Brain microvascular endothelial cell (primary cell): Measurements from ENCODE around the gene TMPRSS4.

Experiments used
- DNase-seq: peaks from one replicate; pipeline ENCODE4 v3.0.0-alpha.2; 2020
- H3K27ac ChIP-seq: fragments of 250-450 bp; sonication (Bioruptor Pico); 2 replicates; pipeline ENCODE4 v1.5.1; 2020; ENCODE audit warnings: mild to moderate bottlenecking, moderate library complexity
- H3K27me3 ChIP-seq: fragments of 250-450 bp; sonication (Bioruptor Pico); replicated peaks from 2 replicates; pipeline ENCODE4 v1.5.1; 2020; ENCODE audit warnings: mild to moderate bottlenecking
- H3K36me3 ChIP-seq: fragments of 250-450 bp; sonication (Bioruptor Pico); replicated peaks from 2 replicates; pipeline ENCODE4 v1.5.1; 2020; ENCODE audit warnings: mild to moderate bottlenecking
- H3K4me3 ChIP-seq: 2 replicates; pipeline ENCODE4 v1.5.1; 2011; ENCODE audit warnings: low read depth, mild to moderate bottlenecking, control low read depth, low read length, moderate library complexity
- in situ Hi-C: cut with HindIII; loops from 2 replicates; pipeline ENCODE4 v1.10.0; 2017; ENCODE audit warnings: low sequenced_read_pairs, low pct_ligation_motif_present
- TF ChIP-seq, protein P1 (sequence below): IDR thresholded peaks from 2 replicates; pipeline ENCODE4 v1.5.1; 2011; ENCODE audit warnings: low read depth, mild to moderate bottlenecking, moderate library complexity, low read length, control low read depth, inconsistent platforms; ENCODE audit errors: missing control alignments

TMPRSS4 gene

DNA sequence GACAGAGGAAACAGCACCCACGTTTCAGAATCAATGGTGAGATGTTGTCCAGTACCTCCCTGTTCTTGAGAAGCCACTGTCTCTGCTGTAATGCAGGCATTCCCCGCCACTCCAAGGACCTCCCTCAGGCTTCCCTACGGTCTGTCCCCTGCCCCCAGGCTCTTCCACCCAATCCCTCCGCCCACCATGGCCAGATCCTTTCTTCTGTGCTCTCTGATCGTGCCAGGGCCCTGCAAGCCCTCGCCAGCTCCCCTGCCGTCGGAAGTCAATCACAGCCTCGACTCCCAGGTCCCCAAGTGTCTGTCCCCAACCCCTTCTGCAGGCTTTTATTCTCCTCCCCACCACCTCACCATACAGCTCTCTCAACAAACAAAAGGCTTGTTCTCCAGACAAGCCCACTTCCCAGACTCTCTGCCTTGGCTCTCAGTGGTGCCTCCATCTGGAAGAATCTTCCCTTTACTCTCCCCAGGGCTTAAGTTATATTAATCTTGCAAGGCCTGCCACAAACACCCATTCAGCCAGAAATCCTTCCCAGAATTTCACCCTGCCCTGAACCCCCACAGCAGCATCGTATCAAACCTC, 62.1 kb downstream of the TMPRSS4 start:
- no peak for DNase-seq
- in situ Hi-C loops: no loop called here
- no peaks in the 10 kb centered on the region for H3K36me3 ChIP-seq
- TF ChIP-seq, protein P1, sequence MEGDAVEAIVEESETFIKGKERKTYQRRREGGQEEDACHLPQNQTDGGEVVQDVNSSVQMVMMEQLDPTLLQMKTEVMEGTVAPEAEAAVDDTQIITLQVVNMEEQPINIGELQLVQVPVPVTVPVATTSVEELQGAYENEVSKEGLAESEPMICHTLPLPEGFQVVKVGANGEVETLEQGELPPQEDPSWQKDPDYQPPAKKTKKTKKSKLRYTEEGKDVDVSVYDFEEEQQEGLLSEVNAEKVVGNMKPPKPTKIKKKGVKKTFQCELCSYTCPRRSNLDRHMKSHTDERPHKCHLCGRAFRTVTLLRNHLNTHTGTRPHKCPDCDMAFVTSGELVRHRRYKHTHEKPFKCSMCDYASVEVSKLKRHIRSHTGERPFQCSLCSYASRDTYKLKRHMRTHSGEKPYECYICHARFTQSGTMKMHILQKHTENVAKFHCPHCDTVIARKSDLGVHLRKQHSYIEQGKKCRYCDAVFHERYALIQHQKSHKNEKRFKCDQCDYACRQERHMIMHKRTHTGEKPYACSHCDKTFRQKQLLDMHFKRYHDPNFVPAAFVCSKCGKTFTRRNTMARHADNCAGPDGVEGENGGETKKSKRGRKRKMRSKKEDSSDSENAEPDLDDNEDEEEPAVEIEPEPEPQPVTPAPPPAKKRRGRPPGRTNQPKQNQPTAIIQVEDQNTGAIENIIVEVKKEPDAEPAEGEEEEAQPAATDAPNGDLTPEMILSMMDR: no peak
- H3K27me3 ChIP-seq: no peaks in the 10 kb centered on the region
- no peak overlapping the region for H3K27ac ChIP-seq
- H3K4me3 ChIP-seq: no peak overlapping the region

- in situ Hi-C loops: no loop called here
- TF ChIP-seq, protein P1: no peak
- H3K27me3 ChIP-seq: no peaks in the 10 kb centered on the region
Measured at GRCh38 chr11:118139578-118139977, 62.7 kb downstream of the TMPRSS4 start.

GRCh38 chr11:118142081-118142480, 65.2 kb downstream of the TMPRSS4 start:
- TF ChIP-seq, protein P1: no peak
- H3K4me3 ChIP-seq: no peak overlapping the region
- in situ Hi-C loops: no loop called here
- DNase-seq: no peak
- peaks cover 10% of the 10 kb centered on the region for H3K27me3 ChIP-seq
- H3K27ac ChIP-seq: no peak overlapping the region
- H3K36me3 ChIP-seq: no peaks in the 10 kb centered on the region

More at GRCh38 chr11:118139578-118139977, 62.7 kb downstream of the TMPRSS4 start:
- H3K27ac ChIP-seq: no peak overlapping the region
- no peak for DNase-seq
- no peak overlapping the region for H3K4me3 ChIP-seq
- no peaks in the 10 kb centered on the region for H3K36me3 ChIP-seq

- Histone ChIP-seq H3K27me3 (peaks cover 10% of the 10 kb centered on the region), H3K4me3 (no peak overlapping the region), H3K27ac (no peak overlapping the region), H3K36me3 (no peaks in the 10 kb centered on the region)
- TF ChIP-seq, protein P1: no peak
- DNase-seq: no peak
- in situ Hi-C loops: no loop called here
Measured at GRCh38 chr11:118142809-118143208, 65.9 kb downstream of the TMPRSS4 start.

- TF ChIP-seq, protein P1: no peak
- Histone ChIP-seq H3K36me3 (no peaks in the 10 kb centered on the region), H3K27me3 (peaks cover 19% of the 10 kb centered on the region), H3K27ac (no peak overlapping the region), H3K4me3 (no peak overlapping the region)
- no peak for DNase-seq
- in situ Hi-C loops: no loop called here
Measured at GRCh38 chr11:118143661-118144185, 66.8 kb downstream of the TMPRSS4 start.
